Gastroesophageal sphincter (tissue), 3 donors: ENCODE data around the gene AK3.

Source experiments
- EP300 ChIP-seq: sonication (generic); formaldehyde crosslinking; IDR thresholded peaks from one replicate; pipeline ENCODE4 v1.6.1; 2017; ENCODE audit warnings: antibody characterized with exemption, mild to moderate bottlenecking
- POLR2A ChIP-seq, 2 donors: fragments of 450-650 bp; IDR thresholded peaks; one replicate each; pipeline ENCODE4 v1.6.1; 2017; ENCODE audit warnings: antibody characterized with exemption in 2 of 2, mild to moderate bottlenecking in 2 of 2, moderate library complexity in 1 of 2
- POLR2AphosphoS5 ChIP-seq: sonication (generic); formaldehyde crosslinking; IDR thresholded peaks from one replicate; pipeline ENCODE4 v1.6.1; 2017; ENCODE audit warnings: antibody characterized with exemption
- TF ChIP-seq, protein P1 (sequence below), 4 experiments: fragments of 200-600 bp in 2 of 4; fragments of 450-650 bp in 2 of 4; sonication (generic) in 1 of 4; IDR thresholded peaks; one replicate each; pipeline ENCODE4 v1.5.1; 2017 to 2019; ENCODE audit warnings: antibody characterized with exemption in 4 of 4, mild to moderate bottlenecking in 2 of 4, moderate library complexity in 2 of 4

DNA sequence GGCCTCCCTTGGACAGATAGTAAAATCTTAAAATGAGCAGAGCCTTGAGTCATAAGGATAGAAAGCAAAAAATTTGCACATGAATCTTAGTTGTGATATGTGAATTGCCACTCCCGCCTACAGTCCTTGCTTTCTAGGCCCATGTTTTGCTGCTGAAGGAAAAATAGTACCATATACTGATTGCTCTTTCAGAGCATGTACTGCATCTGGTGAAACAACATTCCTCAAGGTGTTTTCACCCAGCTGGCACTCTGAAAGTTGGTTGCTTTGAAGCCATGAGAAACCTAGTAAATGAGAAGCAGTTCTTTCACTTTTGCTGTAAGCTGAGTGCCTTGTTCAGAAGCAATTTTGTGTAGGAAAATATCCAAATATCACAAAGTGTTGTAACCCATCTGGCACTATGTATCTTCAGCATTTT is 51.3 kb downstream of the AK3 start:
- TF ChIP-seq POLR2AphosphoS5: peak; percentile 12
- TF ChIP-seq, protein P1, sequence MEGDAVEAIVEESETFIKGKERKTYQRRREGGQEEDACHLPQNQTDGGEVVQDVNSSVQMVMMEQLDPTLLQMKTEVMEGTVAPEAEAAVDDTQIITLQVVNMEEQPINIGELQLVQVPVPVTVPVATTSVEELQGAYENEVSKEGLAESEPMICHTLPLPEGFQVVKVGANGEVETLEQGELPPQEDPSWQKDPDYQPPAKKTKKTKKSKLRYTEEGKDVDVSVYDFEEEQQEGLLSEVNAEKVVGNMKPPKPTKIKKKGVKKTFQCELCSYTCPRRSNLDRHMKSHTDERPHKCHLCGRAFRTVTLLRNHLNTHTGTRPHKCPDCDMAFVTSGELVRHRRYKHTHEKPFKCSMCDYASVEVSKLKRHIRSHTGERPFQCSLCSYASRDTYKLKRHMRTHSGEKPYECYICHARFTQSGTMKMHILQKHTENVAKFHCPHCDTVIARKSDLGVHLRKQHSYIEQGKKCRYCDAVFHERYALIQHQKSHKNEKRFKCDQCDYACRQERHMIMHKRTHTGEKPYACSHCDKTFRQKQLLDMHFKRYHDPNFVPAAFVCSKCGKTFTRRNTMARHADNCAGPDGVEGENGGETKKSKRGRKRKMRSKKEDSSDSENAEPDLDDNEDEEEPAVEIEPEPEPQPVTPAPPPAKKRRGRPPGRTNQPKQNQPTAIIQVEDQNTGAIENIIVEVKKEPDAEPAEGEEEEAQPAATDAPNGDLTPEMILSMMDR (IDR thresholded peaks at IDR 0.05): no peak
- TF ChIP-seq EP300: no peak
- TF ChIP-seq POLR2A (IDR thresholded peaks at IDR 0.05): no peak
